H1 (cell line): ENCODE data around the gene TPPP3.

Experiments used
- ATF3 ChIP-seq: IDR thresholded peaks from 2 replicates; pipeline ENCODE4 v1.6.1; 2011; ENCODE audit warnings: low read depth, mild to moderate bottlenecking, low read length; ENCODE audit not compliant: insufficient read depth
- EZH2 ChIP-seq: fragments of 200-600 bp; sonication (generic); IDR thresholded peaks from 2 replicates; pipeline ENCODE4 v1.7.1; 2012; ENCODE audit warnings: low read depth, mild to moderate bottlenecking, moderate library complexity, low read length, inconsistent platforms; ENCODE audit not compliant: severe bottlenecking
- GABPA ChIP-seq: IDR thresholded peaks from 2 replicates; pipeline ENCODE4 v1.6.1; 2011; ENCODE audit warnings: mild to moderate bottlenecking, low read length, moderate library complexity, borderline replicate concordance; ENCODE audit not compliant: insufficient read depth
- TF ChIP-seq, protein P1 (sequence below): IDR thresholded peaks from 2 replicates; pipeline ENCODE4 v1.6.1; 2012; ENCODE audit warnings: inconsistent platforms
- TF ChIP-seq, protein P2 (sequence below), 3 experiments: IDR thresholded peaks; 1 replicate in 2 of 3; 2 replicates in 1 of 3; pipeline versions ENCODE4 v1.5.1 to v1.6.1; 2011; ENCODE audit warnings: low read length in 3 of 3, mild to moderate bottlenecking in 3 of 3, inconsistent platforms in 2 of 3, low read depth in 1 of 3, moderate library complexity in 1 of 3; ENCODE audit not compliant: insufficient read depth in 1 of 3; ENCODE audit errors: control extremely low read depth in 1 of 3

GRCh38 chr16:67407788-67408452 is 14.6 kb upstream of the TPPP3 start:
- TF ChIP-seq ATF3 (no peak), GABPA (no peak), EZH2 (no peak)
- TF ChIP-seq, protein P1, sequence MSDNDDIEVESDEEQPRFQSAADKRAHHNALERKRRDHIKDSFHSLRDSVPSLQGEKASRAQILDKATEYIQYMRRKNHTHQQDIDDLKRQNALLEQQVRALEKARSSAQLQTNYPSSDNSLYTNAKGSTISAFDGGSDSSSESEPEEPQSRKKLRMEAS, result no peak
- TF ChIP-seq, protein P2, sequence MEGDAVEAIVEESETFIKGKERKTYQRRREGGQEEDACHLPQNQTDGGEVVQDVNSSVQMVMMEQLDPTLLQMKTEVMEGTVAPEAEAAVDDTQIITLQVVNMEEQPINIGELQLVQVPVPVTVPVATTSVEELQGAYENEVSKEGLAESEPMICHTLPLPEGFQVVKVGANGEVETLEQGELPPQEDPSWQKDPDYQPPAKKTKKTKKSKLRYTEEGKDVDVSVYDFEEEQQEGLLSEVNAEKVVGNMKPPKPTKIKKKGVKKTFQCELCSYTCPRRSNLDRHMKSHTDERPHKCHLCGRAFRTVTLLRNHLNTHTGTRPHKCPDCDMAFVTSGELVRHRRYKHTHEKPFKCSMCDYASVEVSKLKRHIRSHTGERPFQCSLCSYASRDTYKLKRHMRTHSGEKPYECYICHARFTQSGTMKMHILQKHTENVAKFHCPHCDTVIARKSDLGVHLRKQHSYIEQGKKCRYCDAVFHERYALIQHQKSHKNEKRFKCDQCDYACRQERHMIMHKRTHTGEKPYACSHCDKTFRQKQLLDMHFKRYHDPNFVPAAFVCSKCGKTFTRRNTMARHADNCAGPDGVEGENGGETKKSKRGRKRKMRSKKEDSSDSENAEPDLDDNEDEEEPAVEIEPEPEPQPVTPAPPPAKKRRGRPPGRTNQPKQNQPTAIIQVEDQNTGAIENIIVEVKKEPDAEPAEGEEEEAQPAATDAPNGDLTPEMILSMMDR (IDR thresholded peaks at IDR 0.05; ENCODE audit: control extremely low read depth in 1 of 3, insufficient read depth in 1 of 3, low read depth in 1 of 3, low read length in 3 of 3), result peak; percentile 48 to 66 (median 57)
